Activated naive CD4-positive, alpha-beta T cell treated with anti-CD3 and anti-CD28 coated beads, Interleukin-2, amount 10 ng/mL, durations not matched to agents 7 days and 5 days (primary cell): Measurements from ENCODE around the gene ZNF746.

Experiments
- CTCF ChIA-PET: fragments of 350-600 bp; sonication (Branson Sonifier 250); formaldehyde crosslinking; loops from one replicate; lab custom pipeline; 2021; ENCODE audit warnings: antibody characterized with exemption; lab: Charles Lee
- DNase-seq: peaks from one replicate; pipeline ENCODE4 v3.0.0-alpha.2; 2020
- H3K27ac Mint-ChIP-seq: one replicate; pipeline ENCODE4 v1.8.0; 2021; ENCODE audit warnings: mild to moderate bottlenecking, moderate library complexity, mixed read lengths
- H3K27me3 Mint-ChIP-seq: one replicate; pipeline ENCODE4 v1.8.0; 2021; ENCODE audit warnings: mild to moderate bottlenecking, mixed read lengths
- H3K36me3 Mint-ChIP-seq: one replicate; pipeline ENCODE4 v1.8.0; 2021; ENCODE audit warnings: mixed read lengths
- H3K4me1 Mint-ChIP-seq: one replicate; pipeline ENCODE4 v1.8.0; 2021; ENCODE audit warnings: mixed read lengths
- H3K4me3 Mint-ChIP-seq: one replicate; pipeline ENCODE4 v1.8.0; 2021; ENCODE audit warnings: mild to moderate bottlenecking, moderate library complexity, mixed read lengths
- H3K9me3 Mint-ChIP-seq: one replicate; pipeline ENCODE4 v1.8.0; 2021; ENCODE audit warnings: mixed read lengths

The ZNF746 gene

DNA sequence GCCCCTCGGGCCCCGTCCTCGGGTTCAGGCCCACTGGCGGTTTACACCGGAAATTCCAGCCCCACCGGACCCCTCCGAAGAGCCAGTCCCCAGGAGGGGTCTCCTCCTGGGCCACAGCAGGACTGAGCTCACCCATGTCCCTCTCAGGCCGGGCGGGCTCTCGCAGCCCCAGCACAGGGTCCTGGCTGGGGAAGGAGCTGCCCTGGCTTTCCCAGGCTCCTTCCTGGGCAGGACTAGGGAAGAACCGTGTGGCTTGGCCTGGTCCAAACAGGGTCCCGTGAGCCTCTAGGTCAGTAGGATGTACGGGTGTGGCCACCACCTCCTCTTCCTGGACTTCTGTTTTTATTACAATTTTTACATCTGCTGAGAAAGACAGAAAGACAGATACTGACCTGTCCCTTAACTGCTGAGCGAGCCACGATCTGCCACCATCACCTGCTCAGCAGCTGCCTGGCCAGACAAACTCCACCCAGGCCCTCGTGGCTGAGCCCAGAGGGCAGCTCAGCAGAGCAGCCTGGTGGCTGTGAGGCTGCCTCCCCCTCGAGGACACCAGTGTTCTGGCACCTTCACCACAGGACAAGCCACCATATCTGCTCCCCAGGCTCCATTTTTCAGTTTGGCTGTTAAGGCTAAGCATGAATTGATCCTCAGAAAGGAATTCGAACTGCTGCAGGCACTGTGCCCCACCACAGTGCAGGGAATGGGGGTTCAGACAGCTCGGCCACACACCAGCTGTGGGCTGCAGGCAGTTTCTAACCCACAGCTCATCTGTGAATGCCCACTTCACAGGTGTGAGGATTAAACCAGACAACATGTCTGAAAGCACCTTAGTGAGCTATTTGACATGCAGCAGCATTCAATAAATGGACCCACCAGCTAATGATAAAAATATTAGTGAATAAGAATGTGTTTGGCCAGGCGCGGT, 22.2 kb downstream of the ZNF746 start:
- no peak overlapping the region for H3K4me3 Mint-ChIP-seq
- H3K27ac Mint-ChIP-seq = no peak overlapping the region
- peaks cover 64% of the 10 kb centered on the region for H3K36me3 Mint-ChIP-seq
- no peak for DNase-seq
- no peaks in the 10 kb centered on the region for H3K4me1 Mint-ChIP-seq
- CTCF ChIA-PET = no interaction called here
- H3K27me3 Mint-ChIP-seq = no peaks in the 10 kb centered on the region
- H3K9me3 Mint-ChIP-seq = peaks cover 7% of the 10 kb centered on the region

GRCh38 chr7:149474309-149475120, 23.1 kb downstream of the ZNF746 start:
- Mint-ChIP-seq H3K4me1 (no peaks in the 10 kb centered on the region), H3K27me3 (no peaks in the 10 kb centered on the region), H3K27ac (no peak overlapping the region), H3K9me3 (peaks cover 7% of the 10 kb centered on the region), H3K36me3 (peaks cover 59% of the 10 kb centered on the region), H3K4me3 (no peak overlapping the region)
- DNase-seq = no peak
- CTCF ChIA-PET = no interaction called here

GRCh38 chr7:149473251-149473650, 24.4 kb downstream of the ZNF746 start:
- CTCF ChIA-PET = no interaction called here
- no peak overlapping the region for H3K4me3 Mint-ChIP-seq
- H3K27ac Mint-ChIP-seq = no peak overlapping the region
- peaks cover 4% of the 10 kb centered on the region for H3K27me3 Mint-ChIP-seq
- DNase-seq = no peak
- H3K36me3 Mint-ChIP-seq = peaks cover 47% of the 10 kb centered on the region
- no peaks in the 10 kb centered on the region for H3K9me3 Mint-ChIP-seq
- H3K4me1 Mint-ChIP-seq = no peaks in the 10 kb centered on the region

- Mint-ChIP-seq H3K4me1 (no peaks in the 10 kb centered on the region), H3K9me3 (peaks cover under 1% of the 10 kb centered on the region), H3K27me3 (peaks cover 5% of the 10 kb centered on the region), H3K27ac (no peak overlapping the region), H3K4me3 (no peak overlapping the region), H3K36me3 (peaks cover 34% of the 10 kb centered on the region)
- CTCF ChIA-PET = no interaction called here
- DNase-seq = no peak
Measured at GRCh38 chr7:149471289-149471953, 26.2 kb downstream of the ZNF746 start.

- peaks cover 27% of the 10 kb centered on the region for H3K36me3 Mint-ChIP-seq
- CTCF ChIA-PET = no interaction called here
- no peak overlapping the region for H3K27ac Mint-ChIP-seq
- H3K4me1 Mint-ChIP-seq = no peaks in the 10 kb centered on the region
- H3K9me3 Mint-ChIP-seq = peaks cover 3% of the 10 kb centered on the region
- H3K27me3 Mint-ChIP-seq = peaks cover 12% of the 10 kb centered on the region
- no peak for DNase-seq
- no peak overlapping the region for H3K4me3 Mint-ChIP-seq
Measured at GRCh38 chr7:149469806-149470205, 27.8 kb downstream of the ZNF746 start.

DNA sequence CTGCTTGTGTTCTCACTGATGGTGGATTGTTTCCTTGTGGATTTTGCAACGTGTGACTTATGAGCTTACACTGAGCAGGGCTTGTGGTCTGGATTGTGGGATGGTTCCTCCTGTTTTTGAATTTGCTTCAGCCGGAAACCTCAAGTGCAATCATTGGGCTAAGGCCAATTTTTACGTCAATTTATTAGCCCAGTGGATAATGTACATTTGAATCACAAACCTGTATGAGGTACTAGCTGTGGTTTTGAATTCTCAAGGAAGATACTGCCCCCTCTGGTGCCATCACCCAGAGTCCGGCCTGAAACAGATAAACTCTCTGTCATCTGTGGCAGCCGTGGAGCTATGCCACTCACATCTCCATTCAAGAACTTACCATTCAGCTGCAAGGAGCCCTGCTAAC, 29.4 kb downstream of the ZNF746 start:
- H3K36me3 Mint-ChIP-seq = peaks cover 17% of the 10 kb centered on the region
- CTCF ChIA-PET = no interaction called here
- H3K27me3 Mint-ChIP-seq = peaks cover 17% of the 10 kb centered on the region
- no peak overlapping the region for H3K4me3 Mint-ChIP-seq
- no peak for DNase-seq
- no peaks in the 10 kb centered on the region for H3K4me1 Mint-ChIP-seq
- peaks cover 3% of the 10 kb centered on the region for H3K9me3 Mint-ChIP-seq
- no peak overlapping the region for H3K27ac Mint-ChIP-seq

DNA sequence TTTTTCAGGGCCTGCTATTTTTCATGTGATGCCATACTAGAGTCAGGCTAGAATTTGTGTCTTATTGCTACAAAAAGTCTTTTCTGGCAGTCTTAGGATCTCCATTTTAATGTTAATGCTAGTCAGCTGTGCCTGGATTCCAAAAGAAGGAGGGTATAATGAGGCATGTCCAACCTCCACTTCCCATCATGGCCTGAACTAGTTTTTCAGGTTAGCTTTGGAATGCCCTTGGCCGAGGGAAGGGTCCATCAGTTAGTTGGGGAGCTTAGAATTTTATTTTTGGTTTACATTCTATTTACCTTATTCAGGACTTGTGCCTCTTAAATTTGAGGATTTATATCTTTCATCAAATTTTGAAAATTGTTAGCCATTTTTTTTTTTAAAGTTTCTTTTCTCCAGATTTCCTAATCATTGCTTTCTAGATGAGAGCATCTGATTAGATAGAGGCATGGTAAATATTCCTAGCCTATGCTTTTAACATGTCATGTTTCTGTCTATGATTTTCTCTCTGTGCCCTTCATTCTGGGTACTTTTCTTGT, 30.2 kb downstream of the ZNF746 start:
- DNase-seq = no peak
- Mint-ChIP-seq H3K27ac (no peak overlapping the region), H3K9me3 (peaks cover 3% of the 10 kb centered on the region), H3K27me3 (peaks cover 17% of the 10 kb centered on the region), H3K36me3 (peaks cover 10% of the 10 kb centered on the region), H3K4me1 (no peaks in the 10 kb centered on the region), H3K4me3 (no peak overlapping the region)
- CTCF ChIA-PET = interaction anchor here (1.4 kb wide), 1 partner anchor 21 kb away, joined by 3 read pairs; no protein-coding TSS in a partner anchor

- H3K4me3 Mint-ChIP-seq = no peak overlapping the region
- DNase-seq = no peak
Measured at GRCh38 chr7:149466364-149466763, 31.2 kb downstream of the ZNF746 start.

DNA sequence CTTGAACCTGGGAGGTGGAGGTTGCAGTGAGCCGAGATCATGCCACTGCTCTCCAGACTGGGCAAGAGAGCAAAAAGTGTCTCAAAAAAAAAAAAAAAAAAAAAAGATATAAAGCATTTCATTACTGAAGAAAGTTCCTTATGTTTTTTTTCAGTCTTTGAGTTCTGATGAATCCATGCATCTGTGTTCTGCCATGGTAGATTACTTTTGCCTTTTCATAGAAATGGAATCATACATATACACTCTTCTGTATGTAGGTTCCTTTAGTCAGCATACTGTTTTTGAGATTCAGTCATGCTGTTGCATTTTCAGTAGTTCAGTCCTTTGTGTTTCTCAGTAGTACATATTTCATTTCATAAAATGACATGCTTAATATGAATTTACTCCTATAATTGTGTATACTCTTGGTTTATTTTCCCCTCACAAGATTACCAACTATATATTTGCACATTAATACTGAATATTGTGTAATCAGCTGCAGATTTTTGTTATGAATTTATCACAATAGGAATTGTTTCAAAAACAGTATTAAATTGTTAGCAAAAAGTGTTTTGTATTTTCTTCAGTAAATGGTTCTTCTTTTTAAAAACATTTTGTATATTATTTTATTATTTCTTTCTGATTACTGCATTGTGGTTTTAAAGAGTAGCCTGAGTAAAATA, 34.0 kb downstream of the ZNF746 start:
- no peaks in the 10 kb centered on the region for H3K36me3 Mint-ChIP-seq
- no peak for DNase-seq
- H3K27me3 Mint-ChIP-seq = peaks cover 25% of the 10 kb centered on the region
- H3K4me3 Mint-ChIP-seq = no peak overlapping the region
- no peak overlapping the region for H3K27ac Mint-ChIP-seq
- CTCF ChIA-PET = no interaction called here
- peaks cover 3% of the 10 kb centered on the region for H3K9me3 Mint-ChIP-seq
- H3K4me1 Mint-ChIP-seq = peaks cover 11% of the 10 kb centered on the region

More at GRCh38 chr7:149466364-149466763, 31.2 kb downstream of the ZNF746 start:
- CTCF ChIA-PET = interaction anchor here (1.4 kb wide), 1 partner anchor 20 kb away, joined by 3 read pairs; no protein-coding TSS in a partner anchor
- Mint-ChIP-seq H3K27ac (no peak overlapping the region), H3K36me3 (peaks cover 3% of the 10 kb centered on the region), H3K9me3 (peaks cover 3% of the 10 kb centered on the region), H3K4me1 (peaks cover under 1% of the 10 kb centered on the region), H3K27me3 (peaks cover 21% of the 10 kb centered on the region)

GRCh38 chr7:149462101-149462520, 35.5 kb downstream of the ZNF746 start:
- no peak overlapping the region for H3K27ac Mint-ChIP-seq

DNA sequence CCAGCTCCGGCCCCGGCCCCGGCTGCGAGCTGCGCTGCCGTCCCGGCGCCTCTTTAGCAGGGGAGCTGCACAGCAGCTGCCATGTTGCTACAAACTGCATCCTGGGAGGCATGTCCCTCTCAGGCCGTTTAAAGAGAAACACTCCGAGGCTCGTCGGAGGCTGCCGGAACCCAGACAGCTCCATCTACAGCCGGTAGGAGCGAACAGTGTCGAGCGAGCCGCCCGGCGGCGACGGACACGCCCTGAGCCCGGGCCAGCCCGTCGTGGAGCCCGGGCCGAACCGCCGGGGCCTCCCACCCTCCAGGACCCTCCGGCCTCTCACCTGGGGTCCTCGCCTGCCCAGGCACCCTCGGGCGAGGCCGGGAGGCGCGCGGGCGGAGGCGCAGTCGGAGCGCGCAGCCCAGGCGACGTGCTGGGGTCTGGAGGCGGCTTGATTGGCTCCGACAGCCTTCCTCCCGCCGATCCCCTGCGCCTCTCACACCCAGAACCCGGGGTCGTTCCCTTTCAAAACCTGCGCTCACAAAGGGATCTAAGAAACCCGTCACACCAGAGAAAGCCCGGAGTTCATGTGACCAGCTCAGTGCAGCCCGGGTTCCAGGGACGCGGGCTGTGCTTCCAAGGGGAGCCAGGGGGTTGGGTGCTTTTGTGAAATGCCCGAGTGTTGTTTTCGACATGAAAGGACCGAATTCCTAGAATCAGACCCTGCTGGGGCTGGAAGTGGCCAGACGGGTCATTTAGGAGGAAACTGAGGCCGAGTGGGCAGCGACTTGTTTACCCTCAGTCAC, 36.9 kb downstream of the ZNF746 start, which contains the start of gene ZNF777:
TSS of gene ZNF777 (minus strand) at position 570 of the 785 bp plus-strand sequence. CDS start 5,040 bp downstream, outside the sequence.
- peaks cover 21% of the 10 kb centered on the region for H3K27me3 Mint-ChIP-seq
- peak within 1 kb of the TSS; percentile 75 for H3K27ac Mint-ChIP-seq
- peaks cover 2% of the 10 kb centered on the region for H3K36me3 Mint-ChIP-seq
- H3K4me1 Mint-ChIP-seq = peaks cover 18% of the 10 kb centered on the region
- CTCF ChIA-PET = interaction anchor here (0.9 to 2.1 kb wide), 9 partner anchors 38 to 395 kb away, joined by 3 to 16 read pairs (median 4); partner anchors contain the start of gene ZNF783
- no peaks in the 10 kb centered on the region for H3K9me3 Mint-ChIP-seq
- peak within 1 kb of the TSS; percentile 76 for H3K4me3 Mint-ChIP-seq
- DNase-seq = peak; percentile 91

More at GRCh38 chr7:149462101-149462520, 35.5 kb downstream of the ZNF746 start:
- Mint-ChIP-seq H3K4me3 (peak overlapping the region; percentile 4), H3K27me3 (peaks cover 21% of the 10 kb centered on the region), H3K4me1 (peaks cover 18% of the 10 kb centered on the region), H3K36me3 (no peaks in the 10 kb centered on the region), H3K9me3 (peaks cover 3% of the 10 kb centered on the region)
- DNase-seq = no peak
- CTCF ChIA-PET = interaction anchor here (1.4 kb wide), 1 partner anchor 37 kb away, joined by 3 read pairs; no protein-coding TSS in a partner anchor
